Heart right ventricle (tissue), 16 donors: ENCODE data around the gene DNAJB1. TPM values are rescaled to one million over a fixed set of nuclear protein-coding genes. Genes with fewer than 3 reads are reported as not detected.

Source experiments
- ATAC-seq, 8 donors: fragments of 200-7000 bp; cut with Tn5 transposase; one replicate each; pipeline ENCODE4 v1.9.1; 2020; ENCODE audit warnings: mild to moderate bottlenecking in 8 of 8, moderate library complexity in 8 of 8, moderate number of reproducible peaks in 1 of 8
- DNase-seq, 2 donors: peaks; one replicate each; pipeline ENCODE4 v3.0.0-alpha.2; 2020
- H3K27ac ChIP-seq, 10 donors: fragments of 200-600 bp; sonication (generic) in 2 of 10; one replicate each; pipeline versions ENCODE4 v1.5.0 to v1.8.0; 2020 to 2022; ENCODE audit warnings: mild to moderate bottlenecking in 3 of 10
- H3K27me3 ChIP-seq, 7 donors: fragments of 200-600 bp; one replicate each; pipeline ENCODE4 v1.8.0; 2021 to 2022; ENCODE audit warnings: mild to moderate bottlenecking in 2 of 7
- H3K36me3 ChIP-seq, 9 donors: fragments of 200-600 bp; sonication (generic) in 1 of 9; one replicate each; pipeline versions ENCODE4 v1.5.0 to v1.8.0; 2020 to 2022; ENCODE audit warnings: mild to moderate bottlenecking in 2 of 9
- H3K4me1 ChIP-seq, 9 donors: fragments of 200-600 bp; sonication (generic) in 1 of 9; one replicate each; pipeline versions ENCODE4 v1.5.0 to v1.8.0; 2020 to 2022; ENCODE audit warnings: mild to moderate bottlenecking in 4 of 9
- H3K4me3 ChIP-seq, 10 donors: fragments of 200-600 bp; sonication (generic) in 2 of 10; one replicate each; pipeline versions ENCODE4 v1.5.0 to v1.8.0; 2020 to 2022; ENCODE audit warnings: mild to moderate bottlenecking in 7 of 10, moderate library complexity in 2 of 10
- H3K9me3 ChIP-seq, 11 donors: fragments of 200-600 bp in 10 of 11; sonication (generic) in 2 of 11; one replicate each; pipeline versions ENCODE4 v1.5.0 to v1.8.0; 2013 to 2022; ENCODE audit warnings: mild to moderate bottlenecking in 2 of 11, control low read depth in 1 of 11, moderate library complexity in 1 of 11
- WGBS, 2 donors: extraction: QIAGEN DNeasy Blood & Tissue Kit; methylation state at CpG; one replicate each; pipeline ENCODE4 v1.1.7; 2013; ENCODE audit warnings: inconsistent platforms in 1 of 2; 5-methylcytosine and 5-hydroxymethylcytosine counted together
- intact Hi-C, 10 donors: fragments of 100-400 bp; cut with DNase I; formaldehyde crosslinking; loops; one replicate each; pipeline versions ENCODE4 v1.11.1 to v1.14.2; 2022
- long read RNA-seq, 3 donors: library from polyadenylated mRNA; unstranded; transcript quantifications; one replicate each; pipeline ENCODE4 v2.0.0, GENCODE V29; 2020 to 2021
- polyA plus RNA-seq, 2 donors: library from polyadenylated mRNA; stranded (reverse); fragments of 200-250 nt; gene quantifications; one replicate each; pipeline ENCODE4 v1.2.3, GENCODE V29; 2013
- total RNA-seq, 10 donors: library from RNA; stranded (reverse); fragmentation: NEBNext Ultra II Directional in 3 of 10; extraction: Animal tissue kit (Norgen Biotek cat#: 25700) in 3 of 10; gene quantifications; one replicate each; pipeline versions ENCODE4 v1.2.1 to v1.2.4, GENCODE V29; 2021 to 2023
- TF ChIP-seq, protein P1 (sequence below), 9 donors: fragments of 200-600 bp; sonication (generic) in 2 of 9; IDR thresholded peaks; one replicate each; pipeline versions ENCODE4 v1.5.0 to v1.8.0; 2021 to 2022; ENCODE audit warnings: antibody characterized with exemption in 9 of 9, mild to moderate bottlenecking in 5 of 9, moderate library complexity in 1 of 9
- donor health status: Arrhythmogenic right ventricular cardiomyopathy.
- donor health status: ischemic (EF 13 %, LVEDD 7.1; RV severe dilation, severe dysfunction).
- donor health status: healthy with polysubstance abuse.
- donor health status: DM: no; HTN: yes; CAD: no.
- donor health status: DM: no; HTN: no; CAD: no.
- donor health status: ischemic (EF 25% LVEDD 6.9; RV normal size, moderate dysfunction).
- donor health status: ischemic (EF 25% LVEDD 5.7; RV mildly dilated, moderate dysfunction).
- donor health status: healthy.
- donor health status: DM: yes; HTN: yes; CAD: no.
- donor health status: Ischemic cardiomyopathy.
- donor health status: ischemic (EF 35%, LVEDD 5.7; RV mildly dilated, moderate dysfunction).
- donor health status: nonischemic (EF 11% LVEDD 7.7; RV severe dilation, severe dysfunction).
- donor health status: DM: yes; HTN: yes; CAD: no.
- donor health status: PGD.
- donor health status: ischemic (EF 29% LVEDD 5.4; RV normal size, mild dysfunction).
- donor health status: nonischemic (EF 23%, LVEDD 6.1; RV moderate dilation, normal function).

The DNAJB1 gene
- 10 to 100 TPM; 40.3 to 99.0 (median 46.4) TPM for total RNA-seq
- polyA plus RNA-seq: 10 to 100 TPM; 23.6 to 44.2 TPM
- long read RNA-seq, donor 1, transcript DNAJB1-201 (3 exons, 2,264 nt): major isoform, 121 of 139 reads
- long read RNA-seq, donor 1, partial matches to known transcripts: 9 of 139 reads
- long read RNA-seq, donor 1, other reads (novel, unspliced or antisense): 9 of 139 reads
- long read RNA-seq, donor 2, transcript DNAJB1-201 (3 exons, 2,264 nt): major isoform, 115 of 148 reads
- long read RNA-seq, donor 2, partial matches to known transcripts: 17 of 148 reads
- long read RNA-seq, donor 2, other reads (novel, unspliced or antisense): 15 of 148 reads
- long read RNA-seq, donor 3, transcript DNAJB1-201 (3 exons, 2,264 nt): major isoform, 248 of 260 reads
- long read RNA-seq, donor 3, partial matches to known transcripts: 9 of 260 reads
- long read RNA-seq, donor 3, other reads (novel, unspliced or antisense): 3 of 260 reads

DNA sequence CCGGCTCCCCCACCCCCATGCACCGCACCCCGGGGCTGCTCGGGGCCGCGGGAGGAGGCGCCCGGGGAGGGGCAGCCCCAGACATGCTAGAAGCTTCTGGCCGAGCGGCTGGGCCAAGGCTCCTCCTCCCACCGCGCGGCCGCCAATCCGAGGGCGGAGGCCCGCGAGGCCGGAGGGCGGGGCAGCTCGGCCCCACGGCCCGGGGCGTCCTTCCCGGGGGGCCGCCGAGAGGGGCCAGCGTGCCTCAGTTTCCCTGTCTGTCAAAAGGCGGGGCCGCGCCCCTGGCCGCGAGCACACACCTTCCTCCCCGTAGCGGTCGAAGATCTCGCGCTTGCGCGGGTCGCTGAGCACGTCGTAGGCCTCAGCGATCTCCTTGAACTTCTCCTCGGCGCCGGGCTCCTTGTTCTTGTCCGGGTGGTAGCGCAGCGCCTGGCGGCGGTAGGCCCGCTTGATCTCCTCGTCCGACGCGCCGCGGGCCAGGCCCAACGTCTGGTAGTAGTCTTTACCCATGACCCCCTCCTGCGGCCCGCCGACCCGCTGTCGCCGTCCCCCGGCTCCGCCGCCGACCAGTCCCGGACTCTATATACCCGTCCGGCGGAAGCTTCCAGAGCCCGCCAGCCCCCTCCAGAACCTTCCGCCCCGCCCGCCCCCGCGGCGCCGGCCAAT, at the start of gene DNAJB1:
Gene DNAJB1 (minus strand): TSS at position 558 of the 666 bp plus-strand sequence. CDS start 48 bp downstream, at position 510.
- TF ChIP-seq, protein P1, sequence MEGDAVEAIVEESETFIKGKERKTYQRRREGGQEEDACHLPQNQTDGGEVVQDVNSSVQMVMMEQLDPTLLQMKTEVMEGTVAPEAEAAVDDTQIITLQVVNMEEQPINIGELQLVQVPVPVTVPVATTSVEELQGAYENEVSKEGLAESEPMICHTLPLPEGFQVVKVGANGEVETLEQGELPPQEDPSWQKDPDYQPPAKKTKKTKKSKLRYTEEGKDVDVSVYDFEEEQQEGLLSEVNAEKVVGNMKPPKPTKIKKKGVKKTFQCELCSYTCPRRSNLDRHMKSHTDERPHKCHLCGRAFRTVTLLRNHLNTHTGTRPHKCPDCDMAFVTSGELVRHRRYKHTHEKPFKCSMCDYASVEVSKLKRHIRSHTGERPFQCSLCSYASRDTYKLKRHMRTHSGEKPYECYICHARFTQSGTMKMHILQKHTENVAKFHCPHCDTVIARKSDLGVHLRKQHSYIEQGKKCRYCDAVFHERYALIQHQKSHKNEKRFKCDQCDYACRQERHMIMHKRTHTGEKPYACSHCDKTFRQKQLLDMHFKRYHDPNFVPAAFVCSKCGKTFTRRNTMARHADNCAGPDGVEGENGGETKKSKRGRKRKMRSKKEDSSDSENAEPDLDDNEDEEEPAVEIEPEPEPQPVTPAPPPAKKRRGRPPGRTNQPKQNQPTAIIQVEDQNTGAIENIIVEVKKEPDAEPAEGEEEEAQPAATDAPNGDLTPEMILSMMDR (IDR thresholded peaks at IDR 0.05): no peak
- intact Hi-C loops: loop anchor here in 2 of 10 donors (1.0 to 2.0 kb wide), 2 partner anchors 21 to 22 kb away; partner anchors contain the start of gene GIPC1 (in 2 of the 2)
- ATAC-seq: peak; percentile 81 to 90 (median 88)
- H3K27me3 ChIP-seq: no peaks in the 10 kb centered on the region
- no peaks in the 10 kb centered on the region for H3K9me3 ChIP-seq
- DNase-seq: peak; percentile 83 to 87
- peaks cover 0 to 38% (median 23%) of the 10 kb centered on the region in 9 donors for H3K36me3 ChIP-seq
- peaks cover 15 to 55% (median 42%) of the 10 kb centered on the region in 9 donors for H3K4me1 ChIP-seq
- H3K4me3 ChIP-seq: peak within 1 kb of the TSS; percentile 65 to 99 (median 92)
- peak within 1 kb of the TSS; percentile 96 to 100 (median 100) for H3K27ac ChIP-seq
- 0% methylated on average over 78 to 81 of the region's 82 CpGs for WGBS, 2 donors

DNA sequence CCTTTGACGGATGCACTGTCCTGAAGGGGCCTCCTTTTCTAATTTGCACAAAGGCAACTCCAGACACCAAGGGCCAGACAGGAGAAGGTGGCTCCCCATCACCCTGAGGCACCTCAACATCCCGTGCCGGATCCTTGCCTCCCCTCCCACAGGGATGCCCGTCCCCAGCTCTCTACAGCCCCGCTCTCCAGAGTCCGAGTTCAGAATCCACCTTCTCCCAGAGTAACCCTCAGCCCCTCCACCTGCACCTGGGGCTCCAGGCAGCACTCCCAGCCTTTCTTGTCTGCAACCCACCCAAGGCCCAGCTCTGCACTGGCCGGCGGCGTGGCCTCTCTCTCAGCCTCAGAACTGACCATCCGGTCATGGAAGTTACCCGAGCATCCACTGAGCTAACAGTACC, 48.9 kb upstream of the DNAJB1 start:
- Histone ChIP-seq H3K27ac (no peak overlapping the region), H3K4me1 (peaks cover 9 to 48% (median 33%) of the 10 kb centered on the region in 9 donors), H3K36me3 (peaks cover 0 to 53% (median 6%) of the 10 kb centered on the region in 9 donors), H3K9me3 (no peaks in the 10 kb centered on the region), H3K4me3 (no peak overlapping the region), H3K27me3 (no peaks in the 10 kb centered on the region)
- ATAC-seq (no peak), DNase-seq (no peak)
- WGBS, 2 donors: 80 to 81% methylated on average over 11 of the region's 11 CpGs
- intact Hi-C loops: no loop called here
- TF ChIP-seq, protein P1 (IDR thresholded peaks at IDR 0.05): no peak

DNA sequence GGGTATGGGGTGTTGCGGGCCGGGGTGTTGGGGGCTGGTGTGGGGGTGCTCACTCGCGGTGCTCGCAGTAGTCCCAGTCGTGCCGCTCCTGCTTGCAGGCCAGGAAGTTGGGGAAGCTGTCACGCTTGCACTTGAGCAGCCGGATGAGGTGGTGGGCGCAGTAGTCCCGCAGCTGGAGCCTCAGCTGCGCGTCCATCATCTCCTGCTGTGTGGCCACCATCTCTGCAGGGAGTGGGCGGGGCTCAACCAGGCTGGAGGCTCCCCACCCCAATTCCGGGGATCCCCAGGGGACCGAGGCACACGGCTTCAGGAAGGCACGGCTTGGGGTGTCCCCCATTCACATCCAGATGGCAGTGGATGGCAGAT, 48.5 kb upstream of the DNAJB1 start:
- intact Hi-C loops: no loop called here
- no peak overlapping the region for H3K27ac ChIP-seq
- no peak overlapping the region for H3K4me3 ChIP-seq
- DNase-seq: no peak
- peaks cover 0 to 53% (median 6%) of the 10 kb centered on the region in 9 donors for H3K36me3 ChIP-seq
- TF ChIP-seq, protein P1 (IDR thresholded peaks at IDR 0.05): no peak
- ATAC-seq: no peak
- H3K27me3 ChIP-seq: no peaks in the 10 kb centered on the region
- WGBS, 2 donors: 74 to 75% methylated on average over 18 of the region's 18 CpGs
- H3K9me3 ChIP-seq: no peaks in the 10 kb centered on the region
- H3K4me1 ChIP-seq: peaks cover 12 to 51% (median 37%) of the 10 kb centered on the region in 9 donors
